DND-41 (cell line): ENCODE measurements around the gene FHIT.

Experiments used
- ATAC-seq: fragments of 200-7000 bp; cut with Tn5 transposase; 3 replicates; pipeline ENCODE4 v1.9.1; 2021; ENCODE audit warnings: low read depth; ENCODE audit not compliant: insufficient read depth
- DNase-seq: peaks from one replicate; pipeline ENCODE4 v3.0.0-alpha.2; 2020
- H2AFZ ChIP-seq: 2 replicates; pipeline ENCODE4 v1.6.0; 2012; ENCODE audit warnings: low read depth, low read length
- H3K27ac ChIP-seq: 2 replicates; pipeline ENCODE4 v1.5.1; 2012; ENCODE audit warnings: low read length, inconsistent platforms
- H3K27me3 ChIP-seq: fragments of 200-600 bp; sonication (generic); 2 replicates; pipeline ENCODE4 v1.6.0; 2012; ENCODE audit warnings: low read length, mild to moderate bottlenecking, inconsistent platforms; ENCODE audit not compliant: insufficient read depth, poor library complexity
- H3K36me3 ChIP-seq: 2 replicates; pipeline ENCODE4 v1.5.1; 2012; ENCODE audit warnings: low read length, inconsistent platforms; ENCODE audit not compliant: insufficient read depth
- H3K4me1 ChIP-seq: 2 replicates; pipeline ENCODE4 v1.5.1; 2012; ENCODE audit warnings: mild to moderate bottlenecking, low read length; ENCODE audit not compliant: insufficient read depth
- H3K4me2 ChIP-seq: 2 replicates; pipeline ENCODE4 v1.6.0; 2012; ENCODE audit warnings: mild to moderate bottlenecking, moderate library complexity, low read length, inconsistent platforms; ENCODE audit not compliant: insufficient read depth
- H3K4me3 ChIP-seq, 2 experiments: fragments of 200-600 bp in 1 of 2; shearing (Covaris generic) in 1 of 2; 2 replicates each; pipeline ENCODE4 v1.5.1; 2012 to 2016; ENCODE audit warnings: inconsistent platforms in 2 of 2, low read length in 2 of 2, mild to moderate bottlenecking in 2 of 2, low read depth in 1 of 2, moderate library complexity in 1 of 2
- H3K79me2 ChIP-seq: 2 replicates; pipeline ENCODE4 v1.6.0; 2012; ENCODE audit warnings: low read length, inconsistent platforms; ENCODE audit not compliant: insufficient read depth
- H3K9ac ChIP-seq: 2 replicates; pipeline ENCODE4 v1.6.0; 2012; ENCODE audit warnings: low read depth, mild to moderate bottlenecking, inconsistent platforms, low read length, moderate library complexity
- H3K9me3 ChIP-seq: 2 replicates; pipeline ENCODE4 v1.5.1; 2012; ENCODE audit warnings: low read length, moderate library complexity, mild to moderate bottlenecking, inconsistent platforms; ENCODE audit not compliant: insufficient read depth, severe bottlenecking
- H4K20me1 ChIP-seq: 2 replicates; pipeline ENCODE4 v1.6.0; 2012; ENCODE audit warnings: low read length; ENCODE audit not compliant: insufficient read depth
- CTCF ChIP-seq: IDR thresholded peaks from 2 replicates; pipeline ENCODE4 v1.5.1; 2012; ENCODE audit warnings: borderline replicate concordance, low read length, moderate library complexity, mild to moderate bottlenecking; ENCODE audit not compliant: poor library complexity, severe bottlenecking; ENCODE audit errors: extremely low read depth
- EZH2 ChIP-seq: IDR thresholded peaks from 3 replicates; pipeline ENCODE4 v1.6.1; 2012; ENCODE audit warnings: borderline replicate concordance, low read depth, mild to moderate bottlenecking, moderate library complexity, low read length, inconsistent platforms; ENCODE audit not compliant: severe bottlenecking

The FHIT gene

GRCh38 chr3:61141227-61141626 is 110.0 kb downstream of the FHIT start:
- Histone ChIP-seq H4K20me1 (no peaks in the 10 kb centered on the region), H3K4me3 (no peak overlapping the region), H2AFZ (no peak overlapping the region), H3K4me1 (no peaks in the 10 kb centered on the region), H3K27me3 (no peaks in the 10 kb centered on the region), H3K79me2 (no peaks in the 10 kb centered on the region), H3K9ac (no peak overlapping the region), H3K4me2 (no peak overlapping the region), H3K9me3 (no peaks in the 10 kb centered on the region), H3K36me3 (no peaks in the 10 kb centered on the region), H3K27ac (no peak overlapping the region)
- no peak for TF ChIP-seq EZH2
- no peak for TF ChIP-seq CTCF
- ATAC-seq (no peak), DNase-seq (no peak)

GRCh38 chr3:61139686-61140085 is 111.6 kb downstream of the FHIT start:
- Histone ChIP-seq H3K27me3 (no peaks in the 10 kb centered on the region), H3K27ac (no peak overlapping the region), H3K79me2 (no peaks in the 10 kb centered on the region), H3K4me3 (no peak overlapping the region), H3K4me2 (no peak overlapping the region), H3K9me3 (no peaks in the 10 kb centered on the region), H3K9ac (no peak overlapping the region), H2AFZ (no peak overlapping the region), H3K36me3 (no peaks in the 10 kb centered on the region), H3K4me1 (no peaks in the 10 kb centered on the region), H4K20me1 (no peaks in the 10 kb centered on the region)
- TF ChIP-seq EZH2 (no peak), CTCF (no peak)
- DNase-seq (no peak), ATAC-seq (no peak)

GRCh38 chr3:61138401-61138800 is 112.9 kb downstream of the FHIT start:
- ATAC-seq: no peak
- H3K4me3 ChIP-seq: no peak overlapping the region

More at GRCh38 chr3:61138401-61138800, 112.9 kb downstream of the FHIT start:
- H3K9me3 ChIP-seq: no peaks in the 10 kb centered on the region
- H3K4me1 ChIP-seq: no peaks in the 10 kb centered on the region
- H3K9ac ChIP-seq: no peak overlapping the region
- no peaks in the 10 kb centered on the region for H3K36me3 ChIP-seq
- TF ChIP-seq CTCF (no peak), EZH2 (no peak)
- H3K27ac ChIP-seq: no peak overlapping the region
- H3K27me3 ChIP-seq: no peaks in the 10 kb centered on the region
- H3K79me2 ChIP-seq: no peaks in the 10 kb centered on the region
- H2AFZ ChIP-seq: no peak overlapping the region
- no peak overlapping the region for H3K4me2 ChIP-seq
- no peaks in the 10 kb centered on the region for H4K20me1 ChIP-seq
- DNase-seq: no peak
